GM12874 (cell line): ENCODE measurements around the gene RTN4RL1.
A peak's percentile ranks its signal among the peaks of the same experiment; 100 is the strongest.

Source experiments
- CTCF ChIP-seq: IDR thresholded peaks from 2 replicates; pipeline ENCODE4 v1.5.1; 2011; ENCODE audit warnings: low read depth, mild to moderate bottlenecking, control low read depth, low read length, moderate library complexity; ENCODE audit not compliant: insufficient read depth

RTN4RL1 gene

GRCh38 chr17:2067608-2068024 lies 42.5 kb upstream of the RTN4RL1 start:
- TF ChIP-seq CTCF: no peak

GRCh38 chr17:2067048-2067561 lies 42.0 kb upstream of the RTN4RL1 start:
- no peak for TF ChIP-seq CTCF

GRCh38 chr17:2065949-2066400 lies 40.8 kb upstream of the RTN4RL1 start:
- TF ChIP-seq CTCF: no peak

GRCh38 chr17:2064980-2065785 lies 40.0 kb upstream of the RTN4RL1 start:
- peak; percentile 80 for TF ChIP-seq CTCF

- TF ChIP-seq CTCF: no peak
These were observed 39.4 kb upstream of the RTN4RL1 start for GRCh38 chr17:2064520-2064971.

- TF ChIP-seq CTCF: no peak
These were observed 39.0 kb upstream of the RTN4RL1 start for GRCh38 chr17:2064147-2064489.

- no peak for TF ChIP-seq CTCF
These were observed 38.4 kb upstream of the RTN4RL1 start for GRCh38 chr17:2063261-2064146.
